Suppressor macrophage treated with lipopolysaccharide for 1 hour (primary cell): Measurements from ENCODE around the gene APBB1IP.
"Not testable (repeated sequence)": the region's sequence is repeated elsewhere in the genome, so short reads cannot be mapped to it uniquely, and the experiment has no call there.

Experiments
- DNase-seq, 3 donors: peaks; one replicate each; pipeline ENCODE4 v3.0.0-alpha.2; 2020 to 2022

Gene APBB1IP

DNA sequence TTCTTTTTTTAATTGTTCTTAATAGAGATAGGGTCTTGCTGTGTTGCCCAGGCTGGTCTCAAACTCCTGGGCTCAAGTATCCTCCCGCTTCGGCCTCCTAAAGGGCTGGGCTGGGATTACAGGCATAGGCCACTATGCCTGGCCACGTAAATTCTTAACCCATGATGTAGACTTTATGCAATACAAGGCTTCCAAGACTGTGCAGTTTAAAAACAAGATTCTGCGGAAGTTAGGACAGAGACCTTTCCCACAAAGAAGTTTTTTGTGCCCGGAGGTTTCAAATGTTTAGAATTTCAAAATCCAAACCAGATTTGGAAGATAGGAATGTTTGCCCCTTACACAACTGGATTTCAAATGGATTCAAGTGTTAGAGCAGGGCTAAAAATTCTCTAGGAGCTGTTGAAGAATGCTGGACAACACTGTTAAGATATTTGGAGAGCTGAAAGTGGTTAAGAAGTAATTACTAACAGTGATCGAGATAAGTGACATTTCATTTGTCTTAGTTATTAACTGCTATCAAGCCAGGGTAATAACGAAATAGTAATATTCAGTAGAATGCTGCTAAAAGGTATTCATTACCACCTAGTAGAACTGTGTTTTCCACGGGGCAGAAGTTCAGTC lies 7.4 kb downstream of the APBB1IP start:
- DNase-seq: no peak

DNA sequence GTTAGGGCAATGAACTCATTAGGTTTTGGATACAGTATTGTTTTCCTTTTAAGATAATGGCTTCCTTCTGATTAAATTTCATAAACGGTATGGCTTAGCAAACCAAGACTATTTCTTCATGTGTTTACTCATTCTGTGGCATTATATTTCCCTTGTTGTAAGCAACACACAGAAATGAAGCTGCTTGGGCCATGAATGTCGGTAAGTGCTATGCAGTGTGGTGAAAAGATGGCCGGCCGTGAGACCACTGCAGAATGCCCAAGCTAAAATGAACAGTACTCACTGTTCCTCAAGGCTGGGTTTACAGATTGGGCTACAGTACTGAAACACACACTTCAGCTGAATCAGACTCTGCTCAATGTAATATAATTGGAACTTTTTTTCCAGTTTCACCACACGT lies 8.1 kb downstream of the APBB1IP start:
- no peak for DNase-seq

DNA sequence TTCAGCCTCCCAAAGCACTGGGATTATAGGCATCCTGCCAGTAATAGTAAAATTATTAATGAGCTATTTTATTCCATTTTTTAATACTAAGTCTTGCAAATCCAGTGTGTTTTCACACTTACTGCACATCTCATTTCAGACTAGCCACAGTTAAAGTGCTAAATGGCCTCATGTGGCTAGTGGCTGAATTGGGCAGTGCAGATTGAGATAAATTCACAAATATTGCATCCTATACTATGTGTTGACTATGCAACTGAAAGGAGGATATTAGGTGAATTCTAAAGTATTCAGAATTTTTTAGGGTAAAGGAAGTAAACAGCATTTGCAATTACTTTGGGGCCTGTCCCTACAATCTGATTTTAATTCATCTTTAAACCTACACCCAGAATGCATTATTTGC lies 10.2 kb downstream of the APBB1IP start:
- DNase-seq: no peak

DNA sequence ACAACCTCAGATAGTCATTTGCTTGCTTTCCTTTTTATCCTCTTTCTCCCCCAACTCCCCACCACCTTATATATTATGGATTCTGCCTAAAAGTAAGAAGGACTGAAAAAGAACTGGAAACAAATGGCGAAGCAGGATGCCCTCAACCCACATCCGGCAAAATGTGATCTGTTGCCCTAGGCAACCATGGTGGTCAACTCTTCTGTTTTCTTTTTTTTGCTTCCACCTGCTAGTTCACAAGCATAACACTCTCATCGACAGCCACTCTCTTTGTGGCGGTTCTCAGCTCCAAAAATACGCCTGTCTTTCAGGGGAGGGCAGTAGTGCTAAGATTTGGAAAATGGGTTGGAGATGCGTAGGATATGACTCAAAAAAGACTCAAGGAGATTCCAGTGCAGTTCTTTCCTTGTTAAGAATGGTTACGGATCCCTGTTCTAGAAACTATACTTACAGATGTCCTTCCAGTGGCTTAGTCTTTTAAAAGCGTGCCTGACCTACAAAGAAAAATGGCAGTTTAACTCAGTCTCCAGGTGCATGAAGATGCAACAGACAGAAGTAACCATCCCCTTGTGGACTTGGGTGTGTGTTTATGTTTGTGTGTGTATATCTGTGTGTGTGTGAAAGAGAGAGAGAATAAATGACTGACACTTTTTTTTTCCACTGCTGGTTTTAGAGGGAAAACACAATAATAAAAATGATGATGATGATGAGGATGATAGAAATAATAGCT lies 10.7 kb downstream of the APBB1IP start:
- no peak for DNase-seq

DNA sequence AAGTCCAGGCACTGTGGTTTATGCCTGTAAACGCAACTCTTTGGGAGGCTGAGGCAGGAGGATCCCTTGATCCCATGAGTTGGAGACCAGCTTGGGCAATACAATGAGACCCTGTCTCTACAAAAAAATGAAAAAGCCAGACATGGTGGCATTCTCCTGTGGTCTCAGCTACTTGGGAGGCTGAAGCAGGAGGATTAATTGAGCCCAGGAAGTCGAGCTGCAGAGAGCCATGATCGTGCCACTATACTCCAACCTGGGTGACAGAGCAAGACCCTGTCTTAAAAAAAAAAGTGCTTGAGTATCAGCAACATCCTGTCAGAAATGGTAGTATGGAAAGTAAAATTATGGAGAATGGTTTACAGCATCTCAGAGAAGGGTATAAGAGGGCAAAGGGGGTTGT lies 11.6 kb downstream of the APBB1IP start:
- DNase-seq: no peak

DNA sequence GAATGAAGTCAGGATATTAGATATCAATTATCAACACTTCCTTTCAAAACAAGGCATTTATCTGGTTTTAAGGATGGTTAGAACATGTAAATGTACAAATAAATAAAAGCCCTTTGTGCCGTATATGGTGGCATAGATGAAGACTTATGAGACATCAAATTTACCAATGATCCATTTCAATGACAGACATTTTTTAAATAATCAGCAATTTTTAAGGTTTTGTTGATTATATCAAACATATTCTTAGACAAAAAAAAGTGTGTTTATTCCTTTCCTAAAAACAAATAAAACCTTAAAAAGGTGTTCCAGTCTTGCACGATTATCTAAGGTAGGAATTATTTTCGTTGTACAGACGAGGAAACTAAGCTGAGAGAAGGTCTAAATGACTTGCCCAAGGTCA lies 13.8 kb downstream of the APBB1IP start:
- DNase-seq: no peak

DNA sequence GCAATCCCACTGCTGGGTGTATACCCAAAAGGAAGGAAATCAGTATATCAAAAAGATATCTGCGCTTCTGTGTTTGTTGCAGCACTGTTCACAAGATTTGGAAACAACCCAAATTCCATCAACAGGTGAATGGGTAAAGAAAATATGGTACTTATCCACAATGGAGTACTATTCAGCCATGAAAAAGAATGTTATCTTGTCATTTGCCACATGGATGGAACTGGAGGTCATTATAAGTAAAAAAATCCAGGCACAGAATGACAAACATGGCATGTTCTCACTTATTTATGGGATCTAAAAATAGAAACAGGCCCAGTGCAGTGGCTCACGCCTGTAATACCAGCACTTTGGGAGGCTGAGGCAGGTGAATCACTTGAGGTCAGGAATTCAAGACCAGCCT lies 15.7 kb downstream of the APBB1IP start:
- no peak for DNase-seq

DNA sequence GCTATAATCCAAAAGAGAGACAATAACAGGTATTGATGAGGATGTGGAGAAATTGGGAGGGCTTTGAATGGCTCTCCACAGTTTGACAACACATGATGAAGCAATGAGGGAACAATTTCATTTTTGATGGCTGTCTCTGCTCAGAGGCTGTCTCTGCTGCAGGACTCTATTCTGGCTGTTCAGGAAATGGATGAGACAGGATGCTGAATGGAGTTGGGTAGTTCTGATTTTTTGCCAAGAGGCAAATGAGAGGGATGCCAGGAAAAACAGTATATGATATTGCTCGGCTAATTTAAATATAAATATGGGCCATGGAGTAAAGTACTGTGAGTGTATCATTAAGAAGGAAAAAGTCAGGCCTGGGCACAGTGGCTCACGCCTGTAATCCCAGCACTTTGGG lies 16.8 kb downstream of the APBB1IP start:
- DNase-seq: no peak

DNA sequence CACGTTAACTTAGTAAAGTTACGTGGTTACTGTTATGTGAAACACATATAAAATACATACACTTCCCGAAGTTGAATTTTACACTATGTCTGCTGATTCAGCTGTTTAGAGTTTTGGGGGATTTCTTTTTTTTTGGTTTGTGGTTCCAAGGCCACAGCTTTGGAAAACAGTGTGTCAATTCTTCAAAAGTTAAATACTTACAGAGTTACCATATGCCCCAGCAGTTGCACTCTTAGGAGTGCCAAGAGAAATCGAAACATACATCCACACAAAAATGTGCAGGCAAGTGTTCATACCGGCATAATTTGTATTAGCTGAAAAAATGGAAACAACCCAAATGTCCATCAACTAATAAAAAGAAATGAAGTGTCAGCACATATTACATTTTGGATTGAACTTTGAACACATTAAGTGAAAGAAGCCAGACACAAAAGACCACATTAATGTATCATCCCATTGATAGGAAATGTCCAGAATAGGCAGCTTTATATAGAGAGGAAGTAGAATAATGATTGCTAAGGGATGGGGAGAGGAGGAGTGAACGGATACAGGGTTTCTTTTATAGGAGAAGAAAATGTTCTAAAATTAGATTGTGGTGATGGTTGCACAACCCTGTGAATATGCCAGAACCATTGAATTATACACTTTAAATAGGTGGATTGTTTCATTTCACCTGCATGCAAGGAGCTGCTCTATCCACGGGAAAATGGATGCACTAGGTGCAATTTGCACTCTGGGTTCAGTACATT lies 17.6 kb downstream of the APBB1IP start:
- DNase-seq: no peak

DNA sequence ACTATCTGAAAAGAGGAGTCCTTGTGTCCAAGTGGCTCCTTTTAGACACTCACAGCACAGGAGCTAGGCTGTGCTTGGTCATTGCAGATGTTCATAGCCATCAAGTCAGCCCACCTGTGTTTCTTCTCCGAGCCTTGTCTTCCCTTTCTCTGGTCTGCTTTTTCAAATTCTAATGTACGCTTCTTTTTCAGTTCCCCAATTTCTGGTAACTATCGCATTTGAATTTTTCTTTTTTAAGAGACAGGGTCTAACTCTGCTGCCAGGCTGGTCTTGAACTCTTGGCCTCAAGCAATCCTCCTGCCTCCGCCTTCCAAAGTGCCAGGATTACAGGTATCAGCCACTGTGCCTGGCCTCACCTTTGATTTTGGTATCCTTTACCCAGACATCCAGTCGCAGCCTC lies 18.9 kb downstream of the APBB1IP start:
- no peak for DNase-seq

DNA sequence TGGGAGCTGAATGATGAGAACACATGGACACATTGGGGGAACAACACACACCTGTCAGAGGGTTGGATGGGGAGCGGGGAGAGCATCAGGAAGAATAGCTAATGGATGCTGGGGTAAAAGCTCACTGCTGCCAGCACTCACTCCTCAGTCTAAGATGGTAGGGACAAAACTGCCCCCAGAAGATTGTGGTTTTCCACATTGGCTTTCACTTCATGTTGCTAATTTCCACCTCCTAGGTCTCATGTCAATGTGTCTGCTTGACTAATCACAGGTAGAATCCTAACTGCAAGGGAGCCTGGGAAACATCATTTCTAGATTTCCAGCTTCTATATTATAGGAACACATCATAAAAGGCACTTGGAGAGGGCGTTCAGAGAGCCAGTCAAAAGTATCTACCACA lies 22.6 kb downstream of the APBB1IP start:
- DNase-seq: no peak

DNA sequence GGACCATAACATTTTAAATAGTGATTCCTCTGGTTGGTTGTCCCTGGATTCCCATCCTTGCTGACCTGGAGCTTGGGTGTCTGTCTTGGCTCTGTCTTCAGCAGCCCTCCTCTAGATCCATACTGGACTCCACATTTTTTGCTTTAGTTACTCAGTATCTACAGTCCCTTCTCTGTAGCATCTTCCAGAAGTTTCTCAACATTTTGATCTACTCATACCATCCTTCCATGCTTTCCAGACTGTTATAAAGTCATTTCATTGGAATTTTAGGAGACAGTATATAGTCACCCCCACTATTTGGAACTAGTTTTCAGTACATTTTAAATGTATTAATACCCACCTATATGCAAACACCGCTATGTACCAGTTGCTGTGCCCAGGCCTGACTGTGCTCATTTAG lies 25.8 kb downstream of the APBB1IP start:
- DNase-seq: no peak

DNA sequence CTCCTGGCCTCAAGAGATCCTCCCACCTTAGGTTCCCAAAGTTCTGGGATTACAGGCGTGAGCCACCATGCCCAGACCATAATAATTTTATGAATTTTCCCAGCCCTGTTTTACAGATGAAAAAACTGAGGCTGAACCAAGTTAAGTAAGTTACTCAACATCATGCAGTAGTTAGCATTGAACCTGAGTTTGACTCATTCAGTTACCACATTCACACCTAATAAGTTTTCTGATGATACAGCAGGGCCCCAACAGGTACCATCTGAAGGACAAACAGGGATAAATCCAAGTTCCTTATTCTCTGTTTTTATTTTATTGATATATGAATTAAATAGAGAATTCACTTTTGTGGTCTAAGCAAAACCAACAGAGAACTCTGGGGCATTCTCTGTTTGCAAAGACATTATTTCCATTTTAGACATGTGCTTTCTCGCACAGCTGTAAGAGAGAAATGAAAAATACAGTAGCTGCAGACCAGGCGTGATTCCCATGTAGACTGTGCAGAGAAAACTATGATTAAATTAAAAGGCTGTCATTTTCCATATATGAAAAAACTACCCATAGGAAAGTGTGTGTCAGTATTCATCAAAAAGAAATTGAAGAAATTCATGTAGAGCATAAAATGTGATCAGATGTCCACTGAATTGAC lies 26.6 kb downstream of the APBB1IP start:
- DNase-seq: no peak

DNA sequence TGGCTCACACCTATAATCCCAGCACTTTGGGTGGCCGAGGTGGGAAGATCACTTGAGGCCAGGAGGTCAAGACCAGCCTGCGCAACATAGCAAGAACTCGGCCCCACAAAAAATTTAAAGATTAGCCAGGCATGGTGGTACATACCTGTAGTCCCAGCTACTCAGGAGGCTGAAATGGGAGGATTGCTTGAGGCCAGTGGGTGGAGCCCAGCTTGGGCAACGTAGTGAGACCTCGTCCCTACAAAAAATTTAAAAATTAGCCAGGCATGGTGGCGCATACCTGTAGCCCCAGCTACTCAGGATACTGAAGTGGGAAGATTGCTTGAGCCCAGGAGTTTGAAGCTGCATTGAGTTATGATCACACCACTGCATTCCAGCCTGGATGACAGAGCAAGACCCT lies 28.4 kb downstream of the APBB1IP start:
- DNase-seq: not testable (repeated sequence)

DNA sequence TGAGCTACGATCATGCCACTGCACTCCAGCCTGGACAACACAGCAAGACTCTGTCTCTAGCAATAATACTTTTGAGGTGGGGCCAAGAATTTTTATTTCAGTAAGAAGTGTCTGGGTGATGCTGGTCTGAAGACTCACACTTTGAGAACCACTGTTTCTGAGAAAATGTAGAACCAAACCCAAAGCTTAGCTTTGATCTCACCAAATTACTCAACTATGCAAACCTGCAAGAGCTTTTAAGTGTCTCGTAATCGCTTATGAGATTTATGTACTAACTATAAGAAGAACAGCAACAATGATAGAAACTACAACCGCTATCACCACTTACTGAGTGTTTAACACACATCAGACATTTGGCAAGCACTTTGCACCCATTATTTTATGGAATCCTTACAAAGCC lies 29.5 kb downstream of the APBB1IP start:
- no peak for DNase-seq

DNA sequence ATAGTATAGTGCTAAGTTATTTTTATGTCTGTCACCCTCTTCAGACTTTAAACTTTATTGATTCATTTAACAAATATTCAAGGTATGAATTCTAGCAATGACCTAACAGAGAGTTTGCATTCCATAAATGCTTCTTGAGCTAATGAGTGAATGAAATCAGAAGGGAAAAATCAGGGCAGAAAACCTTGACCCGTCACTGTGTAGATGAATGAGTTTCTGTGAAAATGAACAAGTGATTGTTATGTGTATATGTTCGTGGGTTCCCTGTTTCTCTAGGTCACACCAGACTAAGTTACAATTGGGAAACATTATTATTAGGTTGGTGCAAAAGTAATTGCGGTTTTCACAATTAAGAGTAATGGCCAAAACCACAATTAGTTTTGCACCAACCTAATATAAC lies 30.1 kb downstream of the APBB1IP start:
- no peak for DNase-seq

DNA sequence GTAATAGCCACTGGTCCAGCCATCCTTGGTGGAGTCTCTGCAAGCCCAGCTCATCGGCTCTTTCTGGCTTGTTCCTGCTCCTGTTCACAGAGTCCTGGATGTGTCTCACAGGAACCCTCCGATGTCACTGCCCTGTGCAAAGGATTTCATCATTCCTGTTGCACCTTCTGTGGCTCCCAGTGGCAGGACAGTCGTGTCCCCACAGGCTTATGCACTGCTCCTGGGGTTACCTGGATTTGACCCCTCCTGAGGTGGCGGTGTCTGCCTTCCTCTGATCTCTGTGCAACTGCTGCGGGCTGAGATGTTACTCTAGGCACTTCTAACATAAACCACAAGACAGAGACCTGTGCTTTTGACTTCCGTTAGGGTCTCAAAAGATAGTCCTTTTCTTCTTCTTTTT lies 30.6 kb downstream of the APBB1IP start:
- DNase-seq: no peak

DNA sequence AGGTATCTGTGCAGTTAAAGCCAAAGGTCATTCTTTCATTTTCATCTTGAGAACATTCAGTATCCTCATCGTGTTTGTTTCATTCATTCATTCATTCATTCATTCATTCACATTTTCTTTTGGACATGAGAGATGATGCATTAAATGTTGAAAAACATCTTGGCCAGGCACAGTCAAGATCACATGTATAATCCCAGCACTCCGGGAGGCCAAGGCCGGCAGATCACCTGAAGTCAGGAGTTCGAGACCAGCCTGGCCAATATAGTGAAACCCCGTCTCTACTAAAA lies 34.3 kb downstream of the APBB1IP start:
- DNase-seq: no peak

DNA sequence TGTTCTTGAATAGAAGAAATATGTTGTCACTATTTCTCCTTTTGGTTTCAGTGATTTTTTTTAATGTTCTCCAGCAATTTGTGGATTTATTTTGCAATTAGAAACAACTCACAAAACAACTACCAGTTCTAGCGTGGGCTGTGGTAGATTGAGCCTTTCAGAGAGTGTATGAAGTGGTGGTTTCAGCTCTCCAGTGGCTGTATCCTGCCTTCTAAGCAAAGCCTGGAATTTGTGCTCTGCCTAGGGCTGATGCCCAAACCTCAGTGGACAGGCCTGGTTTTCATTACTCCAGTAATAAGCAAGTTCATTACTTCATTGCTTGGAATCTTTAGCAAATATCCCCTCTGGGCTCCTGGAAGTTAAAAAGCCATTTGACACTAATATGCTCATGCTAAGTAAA lies 35.9 kb downstream of the APBB1IP start:
- peak in 1 of 3 donors; percentile 31 for DNase-seq

DNA sequence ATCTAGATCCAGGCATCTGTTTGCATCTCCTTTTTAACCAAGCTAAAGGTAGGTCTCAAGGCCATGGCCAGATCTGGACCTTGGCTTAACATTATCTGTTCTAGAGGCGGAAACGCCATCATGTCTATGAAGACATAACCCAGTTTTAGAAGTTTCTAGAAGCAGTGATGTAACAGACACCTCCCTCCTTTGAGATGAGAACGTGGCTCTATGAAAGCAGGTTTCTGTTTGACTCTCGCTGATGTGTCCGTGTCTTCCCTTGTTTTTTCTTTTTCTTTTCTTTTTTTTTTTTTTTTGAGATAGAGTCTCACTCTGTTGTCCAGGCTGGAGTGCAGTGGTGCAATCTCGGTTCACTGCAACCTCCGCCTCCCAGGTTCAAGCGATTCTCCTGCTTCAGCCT lies 36.7 kb downstream of the APBB1IP start:
- DNase-seq: not testable (repeated sequence)

DNA sequence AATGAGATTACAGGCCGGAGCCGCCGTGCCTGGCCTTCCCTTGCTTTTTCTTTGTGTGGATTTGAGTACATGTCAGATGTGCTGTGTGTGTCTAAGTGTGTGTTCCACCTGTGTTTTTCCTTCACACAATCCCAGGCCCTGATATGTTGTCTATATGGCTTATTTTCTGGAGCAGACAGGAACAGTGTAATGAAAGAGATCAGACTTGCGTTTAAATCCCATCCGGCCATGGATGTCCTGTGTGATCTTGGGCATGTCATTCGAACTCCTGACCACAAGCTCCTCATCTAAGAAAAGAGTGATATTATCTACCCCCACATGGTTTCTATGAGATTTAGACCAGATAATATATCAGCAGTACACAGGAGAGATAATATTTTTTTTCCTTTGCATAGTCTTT lies 37.2 kb downstream of the APBB1IP start:
- DNase-seq: no peak

DNA sequence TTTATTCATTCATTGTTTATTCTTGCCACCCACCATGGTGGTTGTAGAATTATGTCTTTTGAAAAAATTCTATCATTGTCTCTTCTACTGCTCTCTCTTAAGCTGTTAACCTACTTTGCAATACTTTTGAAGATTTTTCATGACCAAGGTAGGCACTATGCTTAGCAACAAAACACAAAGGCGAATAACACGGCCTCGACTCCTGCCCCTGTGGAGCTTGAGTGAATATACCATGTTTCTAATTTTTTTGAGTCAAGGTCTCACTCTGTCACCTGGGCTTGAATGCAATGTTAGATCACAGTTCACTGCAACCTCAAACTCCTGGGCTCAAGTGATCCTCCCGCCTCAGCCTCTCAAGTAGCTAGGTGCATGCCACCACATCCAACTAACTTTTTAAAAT lies 39.4 kb downstream of the APBB1IP start:
- DNase-seq: no peak

DNA sequence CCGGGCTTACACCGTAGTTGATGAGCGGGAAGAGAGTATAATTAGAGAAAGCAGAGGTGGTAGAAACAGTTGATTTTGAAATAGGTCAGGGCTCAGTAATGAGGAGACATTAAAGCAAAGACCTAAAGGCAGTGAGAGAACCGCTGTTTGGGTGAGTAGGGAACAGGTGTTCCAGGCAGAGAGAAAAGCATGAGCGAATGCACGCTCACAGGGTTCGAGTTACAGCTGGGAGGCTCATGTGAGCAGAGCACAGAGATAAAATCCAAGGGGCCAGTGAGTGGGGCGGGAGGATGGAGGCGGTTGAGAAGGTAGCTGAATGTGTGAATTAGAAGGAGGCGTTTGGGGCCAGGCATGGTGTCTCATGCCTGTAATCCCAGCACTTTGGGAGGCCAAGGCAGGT lies 39.9 kb downstream of the APBB1IP start:
- DNase-seq: no peak
